HG03342 (cell line): ENCODE measurements around the gene ZNF608.

ENCODE experiments used
- ATAC-seq: cut with Tn5 transposase; IDR thresholded peaks from one replicate; pipeline ENCODE4 v1.9.1; 2021; ENCODE audit warnings: mild to moderate bottlenecking, moderate library complexity; ENCODE audit not compliant: unreplicated experiment

The ZNF608 gene

DNA sequence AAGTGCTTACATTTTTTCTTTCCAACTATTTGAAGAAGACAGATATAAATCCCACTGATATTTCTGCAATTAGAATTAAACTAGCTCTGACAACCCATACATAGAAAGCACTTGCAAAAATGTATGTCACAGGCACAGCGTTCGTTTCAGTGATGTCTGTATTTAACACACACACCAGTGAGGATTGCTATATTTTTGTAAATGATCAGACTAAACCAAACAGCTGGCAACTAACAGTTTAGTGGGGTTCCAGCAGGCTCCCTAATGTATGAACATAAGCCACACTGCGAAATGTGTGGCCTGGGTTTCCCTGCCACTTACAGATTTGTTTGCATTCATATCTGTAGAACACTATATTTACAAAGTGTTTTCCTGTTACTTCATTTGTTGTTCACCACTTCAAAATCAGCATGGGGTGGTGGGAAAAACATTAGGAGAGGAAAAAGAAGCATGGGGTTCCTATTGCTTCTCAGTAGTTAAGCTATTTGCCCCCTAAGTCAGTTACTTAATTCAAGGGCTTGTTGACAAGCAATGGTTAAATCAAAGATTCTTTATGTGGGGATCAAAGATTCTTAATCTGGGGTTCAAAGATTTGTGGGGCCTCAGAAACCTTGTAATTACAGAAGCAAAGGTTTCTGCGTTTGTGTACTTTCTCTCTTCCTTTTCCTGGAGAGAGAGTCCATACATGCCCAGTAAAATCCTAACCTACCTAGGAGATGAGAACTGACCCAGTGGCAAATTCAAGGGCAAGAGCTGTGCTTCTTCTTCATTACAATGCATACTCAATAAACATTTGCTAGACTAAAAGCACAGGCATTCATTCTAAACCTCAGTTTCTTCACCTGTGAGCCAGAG is 27.1 kb downstream of the ZNF608 start:
- no peak for ATAC-seq

DNA sequence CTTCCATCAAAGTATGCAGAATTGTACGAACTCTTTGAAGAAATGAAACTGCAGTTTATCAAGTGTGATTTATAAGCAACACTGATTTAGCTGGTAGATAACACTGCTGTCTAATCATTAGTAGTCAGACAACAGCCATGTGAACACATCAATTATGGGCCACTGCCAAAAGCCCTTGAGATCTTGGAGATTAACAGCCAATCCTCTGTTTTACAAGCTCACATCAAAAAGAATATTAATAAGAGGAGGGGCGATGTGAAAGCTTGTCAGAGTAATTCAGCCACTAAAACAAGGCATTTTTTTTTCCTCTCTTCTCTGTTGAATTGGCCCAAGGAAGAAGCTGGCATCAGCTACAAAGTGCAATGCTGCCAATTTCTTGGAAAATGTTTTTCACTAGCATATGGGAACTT is 28.1 kb downstream of the ZNF608 start:
- ATAC-seq: no peak

DNA sequence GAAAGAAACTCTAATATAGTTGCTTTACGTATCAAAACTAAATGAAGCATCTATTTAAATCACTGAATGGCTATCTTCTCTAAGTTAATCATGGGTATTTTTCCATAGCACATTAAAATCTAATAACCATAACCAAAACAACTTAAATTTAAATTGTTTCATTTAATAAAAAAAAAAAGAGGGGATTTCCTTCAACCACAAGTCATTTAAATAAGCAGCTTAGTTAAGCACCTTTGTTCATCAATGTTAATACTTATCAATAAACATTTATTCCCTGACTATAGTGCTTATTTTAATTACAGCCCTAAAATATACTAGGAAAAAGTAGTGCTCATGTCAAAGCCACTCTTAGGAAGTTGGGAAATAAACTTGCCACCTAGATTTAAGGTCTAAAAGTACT is 30.3 kb downstream of the ZNF608 start:
- no peak for ATAC-seq

DNA sequence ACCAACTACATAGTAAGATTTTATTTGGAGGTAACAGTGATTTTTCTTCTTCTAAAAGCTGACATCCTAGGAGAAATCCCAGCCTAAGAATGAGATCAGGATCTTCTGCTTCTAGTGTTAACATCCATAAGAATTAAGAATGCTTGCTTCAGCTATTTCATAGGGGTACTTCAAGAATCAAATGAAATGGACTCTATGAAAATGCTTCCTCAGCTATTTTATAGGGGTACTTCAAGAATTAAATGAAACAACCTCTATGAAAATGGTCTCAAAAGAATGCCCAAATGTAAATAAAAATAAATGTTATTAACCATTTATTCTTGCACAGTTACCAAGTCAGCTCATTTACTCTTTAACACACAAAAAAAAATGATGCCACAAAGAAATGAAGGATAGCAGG is 31.5 kb downstream of the ZNF608 start:
- no peak for ATAC-seq

DNA sequence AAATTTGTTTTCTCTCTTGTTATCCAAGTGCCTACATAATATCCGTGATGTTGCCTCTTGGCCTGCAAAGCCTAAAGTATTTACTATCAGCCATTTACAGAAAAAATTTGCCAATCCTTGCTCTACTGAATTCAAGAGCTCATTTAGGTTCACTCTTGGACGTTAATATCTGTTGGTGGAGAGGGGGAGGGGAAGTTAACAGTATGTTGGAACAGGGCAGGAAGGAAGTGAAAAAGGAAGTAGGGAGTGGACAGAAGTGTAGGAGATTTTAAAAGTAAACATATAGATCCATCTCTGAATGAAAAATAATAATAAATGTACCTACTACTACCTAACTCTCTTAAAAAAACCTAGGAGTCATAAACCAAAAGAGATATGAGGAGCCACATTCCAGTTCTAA is 32.8 kb downstream of the ZNF608 start:
- ATAC-seq: no peak

DNA sequence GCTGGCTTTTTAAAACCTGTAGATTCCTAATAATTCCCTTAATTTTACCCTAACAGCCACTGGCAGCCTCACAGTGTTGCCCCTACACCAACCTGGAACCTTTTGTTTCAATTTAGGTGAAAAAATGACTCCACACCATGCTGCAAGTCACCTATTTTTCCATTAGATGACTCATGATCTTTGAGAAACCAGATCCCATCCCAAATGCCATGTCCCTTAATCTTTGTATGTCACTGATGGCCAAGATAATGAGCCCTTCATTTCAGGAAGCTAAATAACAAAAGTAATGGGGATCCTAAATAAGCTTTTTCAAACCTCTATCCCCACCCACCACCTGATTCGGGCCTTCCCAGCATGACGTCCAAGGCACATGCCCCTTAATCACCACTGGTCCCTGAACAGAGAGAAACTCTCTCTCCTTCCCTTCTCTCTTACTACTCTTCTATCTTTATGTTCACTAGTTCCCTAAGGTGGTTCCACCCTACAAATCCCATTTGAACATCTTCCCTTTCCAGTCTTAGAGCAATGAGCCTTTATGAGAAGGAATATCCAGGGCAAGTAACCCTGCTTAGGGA is 33.6 kb downstream of the ZNF608 start:
- ATAC-seq: no peak

DNA sequence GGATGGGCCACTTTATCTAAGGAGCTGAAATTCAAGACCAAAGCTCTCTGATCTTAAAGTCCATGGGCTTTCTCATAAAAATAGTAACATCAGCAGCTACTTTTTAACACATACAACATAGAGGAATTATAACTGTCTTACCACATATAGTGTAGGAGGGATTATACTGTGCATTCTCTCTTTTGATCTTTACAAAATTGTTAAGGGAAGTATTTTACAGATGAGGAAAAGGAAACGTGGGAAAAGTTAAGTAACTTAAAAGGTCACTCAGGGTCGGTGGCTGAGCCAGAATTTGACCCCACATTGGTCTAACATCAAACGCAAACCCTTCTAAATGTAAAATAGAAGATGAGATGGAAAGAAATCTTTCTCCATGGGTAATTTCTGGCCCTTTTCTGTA is 38.4 kb downstream of the ZNF608 start:
- ATAC-seq: no peak

DNA sequence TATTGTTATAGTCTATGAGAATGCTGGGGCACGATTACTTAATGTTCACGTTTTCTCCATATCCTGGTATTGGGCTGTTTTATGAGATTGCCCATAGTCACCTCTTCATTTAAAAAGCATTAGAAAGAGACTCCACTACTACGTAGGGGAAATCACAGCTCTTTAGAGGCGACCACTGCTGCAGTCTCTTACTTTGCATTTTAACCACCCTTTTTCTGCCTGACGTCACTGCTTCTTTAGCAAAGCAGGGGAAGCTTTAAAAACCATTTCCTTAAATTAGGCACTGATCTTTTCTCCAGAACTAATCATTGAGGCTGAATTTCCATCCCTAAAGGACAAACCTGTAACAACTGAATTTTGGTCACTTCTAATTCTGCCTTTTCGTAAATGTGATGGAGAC is 38.9 kb downstream of the ZNF608 start:
- ATAC-seq: no peak

DNA sequence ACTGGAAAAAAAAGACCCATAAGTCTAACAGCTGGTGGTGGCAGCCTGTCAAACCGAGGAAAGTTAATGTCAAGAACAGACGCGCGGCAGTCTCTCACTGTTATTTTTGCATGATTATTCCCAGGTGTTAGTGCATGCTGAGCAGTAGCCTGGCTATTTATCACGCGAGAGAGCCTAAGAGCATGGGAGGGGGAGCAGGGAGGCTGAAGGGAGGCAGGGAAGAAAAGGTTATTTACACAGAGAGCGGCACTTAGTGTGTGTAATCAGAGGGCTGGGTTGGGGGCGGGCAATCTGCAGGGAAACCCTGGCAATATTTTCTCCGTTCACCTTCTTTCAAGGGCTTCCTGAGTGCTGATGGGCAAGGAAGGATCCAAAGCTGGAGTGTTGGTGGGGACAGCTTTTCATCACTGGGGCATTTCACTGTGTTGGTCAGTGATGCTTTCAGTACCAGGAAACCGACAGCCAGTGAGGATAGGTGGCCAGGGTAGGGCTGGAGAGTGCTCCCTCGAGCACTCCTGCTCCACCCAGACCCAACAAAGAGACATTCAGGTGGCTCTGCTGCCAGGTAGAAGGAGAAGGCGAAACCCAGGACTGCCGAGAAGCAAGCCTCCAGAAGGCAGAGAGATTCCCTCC is 39.6 kb downstream of the ZNF608 start:
- ATAC-seq: no peak

DNA sequence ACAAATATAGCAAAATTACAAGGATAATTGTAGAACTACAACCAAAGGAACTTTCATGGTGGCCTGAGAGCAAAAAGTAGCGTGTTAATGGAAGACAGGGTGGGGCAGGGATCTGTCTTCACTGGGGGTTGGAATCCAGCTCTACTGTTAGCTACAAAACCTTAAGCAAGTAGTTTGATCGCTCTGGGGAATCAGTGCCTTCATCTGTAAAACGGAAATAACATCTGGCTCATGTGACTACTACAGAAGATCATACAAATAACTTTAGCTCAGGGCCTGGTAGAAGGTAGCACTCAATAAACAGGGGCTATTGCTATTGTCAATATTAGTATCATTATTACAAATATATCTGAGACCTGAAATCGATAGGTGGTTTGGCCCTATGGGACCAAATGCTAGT is 40.4 kb downstream of the ZNF608 start:
- no peak for ATAC-seq

DNA sequence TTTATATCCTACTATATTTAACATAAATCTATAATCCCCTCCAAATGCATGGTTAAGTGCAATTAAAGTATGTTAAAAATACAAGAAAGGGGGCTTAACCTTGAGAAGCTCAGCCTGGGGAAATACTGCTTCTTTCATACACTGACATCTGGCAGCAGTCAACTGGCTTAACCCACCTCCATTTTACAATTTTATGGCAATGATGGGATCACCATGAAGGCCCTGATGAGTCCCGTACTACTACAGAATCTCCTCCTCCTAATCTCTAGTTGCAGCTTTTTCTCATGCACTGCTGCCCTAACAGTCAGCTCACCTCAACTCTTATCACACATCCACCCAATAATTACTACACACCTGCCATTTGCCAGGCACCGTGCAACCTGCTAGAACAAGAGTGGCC is 40.9 kb downstream of the ZNF608 start:
- no peak for ATAC-seq

DNA sequence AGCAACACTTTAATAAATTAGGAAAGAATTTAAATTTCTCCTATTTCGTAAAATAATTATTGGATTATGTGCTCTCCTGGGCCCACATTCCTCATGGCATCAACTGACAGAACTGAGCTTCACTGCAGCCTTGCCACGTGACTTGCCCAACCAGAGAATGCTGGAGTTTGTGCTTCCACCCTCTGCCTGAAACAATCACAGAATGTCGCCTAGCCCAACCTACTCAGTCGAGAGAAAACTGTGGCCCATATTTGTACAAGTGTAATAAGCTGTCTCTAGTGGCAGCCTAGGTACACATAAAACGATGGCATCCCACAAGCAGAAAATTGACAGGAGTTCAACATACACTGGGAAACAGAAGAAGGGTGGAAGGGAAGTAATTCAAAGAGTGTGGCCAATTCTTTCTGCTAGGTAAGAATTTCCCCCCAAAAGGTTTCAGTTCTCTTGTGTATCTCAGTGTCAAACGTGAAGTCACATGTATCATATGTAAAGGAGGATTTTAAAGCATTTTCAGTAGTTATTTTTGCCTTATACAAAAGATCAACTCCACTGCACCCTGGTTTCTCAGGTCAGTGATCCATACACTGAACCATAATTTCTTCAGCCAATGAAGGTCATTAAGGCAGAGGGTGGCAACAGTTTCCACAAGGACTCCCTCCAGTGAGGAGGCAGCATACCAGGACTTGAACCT is 41.7 kb downstream of the ZNF608 start:
- ATAC-seq: peak; percentile 83

DNA sequence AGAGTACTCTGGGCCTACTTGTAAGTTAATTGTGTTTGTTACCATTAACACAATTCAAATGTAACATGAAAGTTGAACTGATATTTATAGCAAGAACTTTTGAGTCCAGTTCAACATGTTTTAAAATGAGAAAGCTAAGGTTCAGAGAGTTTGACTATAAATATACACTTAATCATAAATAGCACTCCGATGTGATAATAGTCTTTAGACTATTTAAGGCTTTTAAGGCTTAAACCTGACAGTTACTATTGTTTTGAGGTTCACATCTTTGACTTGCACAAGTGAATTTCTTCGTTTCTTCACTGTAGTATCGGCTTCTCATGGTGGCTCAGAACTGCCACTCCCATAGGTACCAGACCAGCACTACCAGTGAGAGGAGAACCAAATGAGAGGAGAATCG is 42.4 kb downstream of the ZNF608 start:
- ATAC-seq: no peak

DNA sequence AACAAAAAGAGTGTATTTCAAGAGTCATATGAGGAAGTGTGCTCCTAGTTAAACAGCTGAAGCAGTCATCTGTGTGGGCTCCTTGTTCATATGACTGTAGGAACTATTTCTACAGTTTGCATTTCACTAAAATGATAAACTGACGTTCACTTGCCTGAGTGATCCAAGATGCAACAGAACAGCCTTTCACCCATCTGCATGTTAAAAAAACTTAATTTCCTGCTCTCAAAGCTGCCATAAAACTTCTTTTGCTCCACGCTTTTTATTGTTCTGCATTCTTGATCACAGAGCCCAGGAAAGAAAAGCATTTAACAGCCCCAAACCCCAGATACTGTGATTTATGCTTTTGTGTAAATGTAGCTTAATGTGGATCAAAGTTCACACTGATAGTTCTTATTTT is 43.9 kb downstream of the ZNF608 start:
- ATAC-seq: no peak

DNA sequence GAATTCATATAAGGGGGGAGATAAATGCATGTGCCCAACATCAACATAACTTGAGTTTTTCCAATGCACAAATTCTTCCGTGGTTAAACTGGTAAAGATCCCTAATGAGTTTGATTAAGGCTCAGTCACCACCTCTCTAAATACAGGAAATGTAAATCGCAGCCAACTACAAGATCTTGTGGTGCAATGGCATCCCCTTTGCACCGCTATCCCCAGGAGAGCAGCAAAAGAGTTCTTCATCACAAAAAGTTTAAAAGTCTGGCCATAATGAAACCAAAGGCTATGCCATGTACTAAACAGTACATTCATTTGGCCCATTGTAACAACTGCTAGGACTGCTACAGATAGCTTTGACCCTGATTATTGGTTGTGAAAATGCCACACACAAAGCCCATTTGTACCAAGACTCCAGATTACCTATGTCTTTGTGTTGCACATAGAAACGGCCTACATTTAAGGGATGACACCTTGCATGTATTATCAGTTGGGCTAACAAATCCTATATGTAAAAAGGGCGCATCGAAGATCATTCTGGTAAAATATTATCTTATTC is 44.5 kb downstream of the ZNF608 start:
- ATAC-seq: no peak

DNA sequence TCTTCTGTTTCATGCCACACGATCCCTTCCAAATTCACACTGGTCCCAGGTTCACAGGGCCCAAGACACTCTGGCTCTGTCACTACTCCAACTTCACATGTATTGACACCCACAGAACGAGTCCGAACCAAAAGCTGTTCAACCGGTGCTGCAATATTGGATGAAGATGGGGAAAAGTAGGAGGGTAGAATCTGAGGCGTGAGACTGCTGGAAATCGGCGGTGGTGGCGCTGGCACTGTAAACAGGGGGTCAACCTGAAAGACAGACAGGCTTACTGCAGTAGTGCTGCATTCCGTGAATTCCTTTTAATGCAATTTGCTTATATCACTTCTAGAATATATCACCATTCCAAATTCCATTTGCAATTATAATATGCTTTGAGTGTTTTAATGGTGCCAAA is 45.4 kb downstream of the ZNF608 start:
- ATAC-seq: no peak

DNA sequence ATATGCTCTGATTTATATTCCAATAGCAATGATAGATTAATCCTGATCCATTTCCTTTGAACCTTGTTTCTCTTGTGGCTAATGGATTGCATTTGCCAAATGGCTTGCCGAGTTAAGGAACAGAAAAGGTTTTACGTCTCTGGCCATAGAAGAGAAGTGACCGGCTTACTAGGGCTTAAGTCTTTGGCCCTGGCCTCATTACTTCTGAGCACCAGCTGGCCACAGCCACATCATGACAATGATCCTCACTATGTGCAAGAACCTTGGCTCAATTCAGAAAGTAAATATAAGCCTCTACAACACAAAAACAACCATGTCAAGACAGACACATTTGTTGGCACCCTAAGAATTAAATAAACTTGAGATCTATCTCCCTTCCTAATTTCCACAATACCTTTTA is 46.1 kb downstream of the ZNF608 start:
- no peak for ATAC-seq

DNA sequence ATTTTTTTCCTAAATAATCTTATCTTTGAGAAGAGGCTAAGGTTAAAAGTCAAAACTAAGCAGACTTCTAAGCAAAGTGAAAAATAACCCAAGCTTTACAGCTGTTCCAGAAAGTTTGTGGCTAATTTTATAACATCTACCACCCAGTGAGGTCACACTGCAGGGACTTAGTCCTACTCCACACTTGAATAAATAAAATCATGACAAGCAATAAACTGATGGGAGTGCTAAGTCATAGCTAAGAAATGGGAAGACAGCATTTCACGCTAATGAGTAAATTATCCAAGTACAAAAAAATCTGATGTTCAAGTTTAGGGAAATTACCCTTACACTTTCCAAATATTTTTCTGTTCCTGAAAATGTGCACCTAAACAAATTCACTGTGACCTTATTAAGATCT is 47.7 kb downstream of the ZNF608 start:
- no peak for ATAC-seq

DNA sequence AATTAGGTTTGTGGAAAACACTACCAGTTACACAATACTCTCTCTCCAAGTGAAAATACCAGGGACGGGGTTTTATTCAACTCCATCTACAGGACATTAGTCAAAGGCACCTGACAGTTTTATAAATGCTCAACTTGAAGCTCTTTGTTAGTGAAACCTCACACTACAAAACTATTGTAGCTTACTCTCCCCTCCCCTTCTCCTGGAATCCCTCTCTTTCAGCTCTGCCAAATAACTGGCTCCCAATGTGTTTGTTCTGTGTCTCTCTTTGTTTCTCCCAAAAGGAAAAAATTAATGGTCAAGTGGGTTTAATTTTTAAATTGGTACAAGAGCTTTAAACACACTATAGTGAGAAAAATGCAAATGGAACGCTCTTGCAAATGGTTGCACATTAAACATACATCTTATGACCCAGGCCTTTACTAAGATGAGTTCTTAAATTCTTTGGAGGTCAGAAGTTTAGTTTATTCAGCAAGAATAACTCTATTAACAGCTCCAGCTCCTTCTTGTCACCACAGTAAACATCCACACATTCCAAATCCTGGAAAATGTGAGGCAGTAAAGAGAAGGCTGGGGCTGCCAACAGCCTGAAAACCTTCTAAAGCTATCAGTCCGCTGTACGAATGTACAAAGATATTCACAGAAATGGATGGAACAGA is 48.4 kb downstream of the ZNF608 start:
- ATAC-seq: no peak

DNA sequence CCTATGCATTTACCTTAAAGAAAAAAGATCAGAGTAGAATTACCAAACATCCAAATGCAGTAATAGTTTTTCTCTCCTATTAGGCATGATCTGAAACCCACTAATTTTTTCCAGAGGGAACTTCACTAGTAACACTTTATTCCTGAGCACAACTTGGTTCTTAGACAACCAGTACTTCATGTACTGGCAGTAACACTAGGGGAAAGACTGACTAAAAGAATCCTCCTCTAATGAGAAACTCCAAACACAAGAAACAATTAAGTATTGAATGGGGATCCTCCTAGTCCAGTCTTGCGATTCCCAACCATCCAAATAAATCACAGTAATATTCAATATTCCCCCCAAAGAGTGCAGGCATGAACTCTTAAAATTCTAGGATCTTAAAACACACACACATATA is 48.9 kb downstream of the ZNF608 start:
- no peak for ATAC-seq

DNA sequence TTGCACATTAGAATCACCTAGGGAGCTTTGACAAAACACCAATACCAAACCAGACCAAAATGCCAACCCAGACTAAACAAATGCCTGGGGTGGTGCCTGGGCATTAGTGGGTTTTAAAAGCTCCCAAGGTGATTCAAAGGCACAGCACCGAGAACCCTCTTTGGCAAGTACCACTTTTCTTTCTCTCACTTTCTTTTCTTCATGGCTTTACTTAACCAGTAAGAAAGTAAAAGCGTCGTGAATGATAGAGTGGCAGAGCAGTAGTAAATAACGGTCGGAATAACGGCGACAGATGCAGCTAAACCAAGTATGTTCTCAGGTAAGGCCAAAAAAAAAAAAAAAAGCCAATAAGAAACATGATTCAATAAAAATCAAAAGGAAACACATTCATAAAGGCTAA is 49.5 kb downstream of the ZNF608 start:
- ATAC-seq: no peak
